Stimulated activated CD8-positive, alpha-beta memory T cell treated with anti-CD3 and anti-CD28 coated beads, Interleukin-2, amount 100 ng/mL, for 1 hour (primary cell): ENCODE results near the gene PRKN.
"Not testable (repeated sequence)": the region's sequence is repeated elsewhere in the genome, so short reads cannot be mapped to it uniquely, and the experiment has no call there.

Experiments used
- DNase-seq, 2 donors: peaks; one replicate each; pipeline ENCODE4 v3.0.0-alpha.2; 2020; ENCODE audit warnings: low read depth in 2 of 2

Gene PRKN

DNA sequence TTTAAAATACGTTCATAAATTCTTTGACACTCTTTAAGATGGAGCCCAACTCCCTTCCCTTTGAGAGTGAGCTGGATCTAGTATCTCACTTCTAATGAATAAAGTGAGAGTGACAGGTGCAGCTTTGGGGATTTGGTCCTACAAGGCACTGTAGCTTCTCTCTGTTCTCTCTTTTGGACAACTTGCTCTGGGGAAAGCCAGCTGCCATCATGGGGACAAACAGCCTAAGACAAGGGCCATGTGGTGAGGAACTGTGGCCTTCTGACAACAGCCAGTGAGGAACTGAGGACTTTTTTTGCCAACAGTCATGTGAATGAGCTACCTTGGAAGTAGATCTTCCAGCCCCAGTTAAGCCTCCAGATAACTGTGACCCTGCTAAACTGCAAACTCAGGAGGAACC lies 1180.9 kb downstream of the PRKN start:
- no peak for DNase-seq

DNA sequence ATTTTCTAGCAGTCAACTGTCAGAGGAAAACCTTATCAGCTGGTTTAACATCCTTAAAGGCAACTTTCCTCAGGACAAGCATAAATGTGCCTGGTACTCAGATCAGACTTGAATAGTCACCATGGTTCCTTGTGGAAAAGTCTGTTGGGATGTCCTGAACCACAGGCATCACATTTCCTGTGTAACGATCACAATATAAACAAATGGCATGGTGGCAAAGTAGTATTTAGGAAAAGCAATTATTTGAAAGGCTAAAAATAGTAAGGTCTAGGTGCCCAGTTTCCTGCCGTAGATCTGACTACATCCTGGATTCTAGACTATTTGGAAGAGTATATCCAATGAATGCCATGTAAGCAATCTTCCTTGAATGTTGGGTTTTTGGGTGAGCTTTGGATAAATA lies 1181.8 kb downstream of the PRKN start:
- DNase-seq, result no peak

DNA sequence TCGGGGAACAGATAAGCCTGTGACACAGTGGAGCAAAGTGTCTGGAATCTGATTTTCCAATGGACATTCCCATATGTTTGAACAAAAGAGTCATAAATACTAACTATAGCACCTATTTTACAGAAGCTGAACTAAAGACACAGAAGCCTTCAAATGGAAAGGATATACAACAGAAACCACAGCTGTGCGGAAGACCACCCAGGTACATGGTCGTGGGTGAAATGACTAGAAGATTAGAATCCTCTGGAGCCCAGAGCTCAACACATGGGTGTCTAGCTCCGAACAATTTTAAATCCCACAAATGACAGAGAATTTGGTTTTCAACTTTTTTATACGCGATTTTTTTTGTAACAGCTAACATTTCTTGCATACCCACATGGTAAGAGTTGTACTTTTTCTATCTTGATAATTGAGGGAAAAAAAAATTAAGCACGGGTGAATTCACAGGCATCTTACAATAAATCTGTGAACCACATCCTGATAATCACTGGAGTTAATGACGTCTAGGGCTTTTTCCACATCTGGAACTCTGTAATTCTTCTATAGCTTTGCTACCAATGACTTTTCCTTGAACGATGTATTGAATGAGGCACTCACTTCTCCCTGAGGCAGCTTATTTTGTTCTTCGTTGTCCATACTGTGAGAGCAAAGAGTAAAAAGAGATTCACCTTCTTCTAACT lies 1182.6 kb downstream of the PRKN start:
- DNase-seq, result no peak

DNA sequence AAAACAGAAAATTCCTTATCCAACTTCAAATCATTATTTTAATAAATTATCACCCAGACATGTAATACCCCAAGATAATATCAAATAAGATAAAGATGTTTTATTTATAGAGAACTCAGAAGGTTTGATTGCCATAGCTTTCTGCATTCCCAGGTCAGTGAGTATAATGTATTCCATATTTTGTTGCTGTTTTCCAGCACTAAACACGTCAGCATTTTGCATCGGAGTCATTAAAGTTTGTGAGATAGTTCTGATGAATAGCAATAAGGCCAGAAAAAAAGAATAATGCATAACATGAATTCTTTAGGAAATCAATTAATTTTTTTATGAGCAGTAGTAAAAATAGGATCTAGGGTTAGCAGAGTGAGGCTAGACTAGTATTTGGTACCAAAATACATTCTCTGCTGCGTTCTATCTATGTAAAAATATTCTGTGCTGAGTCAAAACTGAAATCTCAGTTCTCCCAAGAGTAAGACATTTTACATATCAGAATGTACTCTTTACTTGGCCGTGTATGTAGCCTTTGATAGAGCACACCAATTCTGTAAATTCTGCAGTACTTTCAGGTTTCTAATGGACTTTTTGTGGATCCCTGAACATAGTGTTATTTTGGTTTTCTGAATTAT lies 1183.8 kb downstream of the PRKN start:
- DNase-seq, result no peak

- no peak for DNase-seq
These were observed 1185.1 kb downstream of the PRKN start for GRCh38 chr6:161542346-161542980.

- DNase-seq, result no peak
These were observed 1187.0 kb downstream of the PRKN start for GRCh38 chr6:161540532-161540931.

DNA sequence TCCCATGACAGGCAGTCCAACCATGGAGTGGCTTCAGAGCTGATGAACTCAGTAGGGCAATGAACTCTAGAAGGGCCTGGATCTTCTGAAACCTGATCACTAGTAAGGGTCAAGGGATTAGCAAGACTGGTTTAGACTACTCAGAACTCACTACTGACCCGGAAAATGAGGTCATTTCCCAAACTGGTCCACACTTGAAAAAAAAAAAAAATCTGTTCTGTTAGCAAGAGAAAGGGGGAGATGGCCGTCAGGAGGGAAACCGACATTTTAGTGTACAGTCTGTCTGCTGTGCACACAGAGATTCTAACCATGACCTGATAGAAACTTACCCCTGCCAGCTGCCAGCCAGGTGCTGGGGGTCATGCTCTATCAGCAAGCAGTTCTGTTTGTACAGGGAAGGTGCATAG lies 1191.3 kb downstream of the PRKN start:
- DNase-seq, result no peak

- no peak for DNase-seq
These were observed 1193.2 kb downstream of the PRKN start for GRCh38 chr6:161534264-161534873.

- DNase-seq, result no peak
These were observed 1194.3 kb downstream of the PRKN start for GRCh38 chr6:161533266-161533665.

GRCh38 chr6:161532536-161532935 lies 1195.0 kb downstream of the PRKN start:
- DNase-seq, result no peak

DNA sequence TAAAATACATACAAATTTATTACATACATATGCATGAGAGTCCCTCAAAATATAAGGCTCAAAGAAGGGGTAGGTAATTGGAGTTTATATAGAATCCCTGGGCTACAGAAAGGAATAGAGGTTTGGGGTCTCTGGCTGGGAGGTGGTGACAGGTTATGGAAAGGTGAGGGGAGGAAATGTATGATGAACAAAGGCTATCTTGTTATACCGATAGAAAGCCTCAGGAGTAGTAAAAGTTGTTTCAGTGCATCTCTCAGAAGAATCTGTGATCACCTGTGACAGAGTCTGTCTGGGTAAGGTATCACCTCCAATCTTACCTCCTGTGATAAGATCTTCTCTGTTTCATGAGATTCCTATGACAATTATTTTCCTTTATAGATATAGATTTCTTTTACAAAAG lies 1200.8 kb downstream of the PRKN start:
- no peak for DNase-seq

DNA sequence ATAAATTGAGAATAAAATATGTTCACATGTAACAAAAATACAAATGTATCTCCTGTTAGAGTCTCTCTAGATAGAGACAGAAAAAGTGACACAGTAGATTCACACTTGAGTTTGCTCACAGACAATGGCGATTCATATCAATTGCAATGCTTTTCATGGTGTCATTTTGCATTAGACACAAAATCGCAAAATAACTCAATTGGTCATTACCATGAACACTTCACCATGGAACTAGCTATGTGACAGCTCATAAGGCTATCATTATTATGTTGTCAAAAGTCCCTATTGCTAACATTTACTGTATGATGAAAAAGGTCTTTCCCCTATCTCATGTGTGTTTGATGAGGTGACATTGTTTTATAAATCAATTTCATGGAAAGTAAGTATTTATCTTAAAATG lies 1204.2 kb downstream of the PRKN start:
- no peak for DNase-seq

DNA sequence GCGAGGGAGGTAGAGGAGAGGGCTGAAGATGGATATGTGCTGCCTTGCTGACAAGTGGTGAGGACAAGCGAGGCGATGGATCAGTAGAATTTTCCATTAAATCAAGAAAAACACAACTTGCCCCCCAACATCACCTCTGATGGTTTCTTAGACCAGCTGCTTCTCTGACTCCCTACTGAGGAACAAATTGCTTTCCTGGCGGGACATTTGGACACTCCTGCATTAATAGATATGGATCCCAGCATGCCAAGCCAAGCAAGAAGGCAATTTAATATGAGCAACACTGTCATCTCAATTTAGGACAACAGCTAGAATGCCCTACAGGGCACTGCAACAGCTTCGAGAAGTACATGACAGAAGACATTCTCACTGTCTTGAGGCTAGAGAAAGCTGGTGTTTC lies 1205.3 kb downstream of the PRKN start:
- no peak for DNase-seq

GRCh38 chr6:161511447-161512095 lies 1216.0 kb downstream of the PRKN start:
- no peak for DNase-seq

- no peak for DNase-seq
These were observed 1219.2 kb downstream of the PRKN start for GRCh38 chr6:161508341-161508740.

- no peak for DNase-seq
These were observed 1220.2 kb downstream of the PRKN start for GRCh38 chr6:161507375-161507774.

DNA sequence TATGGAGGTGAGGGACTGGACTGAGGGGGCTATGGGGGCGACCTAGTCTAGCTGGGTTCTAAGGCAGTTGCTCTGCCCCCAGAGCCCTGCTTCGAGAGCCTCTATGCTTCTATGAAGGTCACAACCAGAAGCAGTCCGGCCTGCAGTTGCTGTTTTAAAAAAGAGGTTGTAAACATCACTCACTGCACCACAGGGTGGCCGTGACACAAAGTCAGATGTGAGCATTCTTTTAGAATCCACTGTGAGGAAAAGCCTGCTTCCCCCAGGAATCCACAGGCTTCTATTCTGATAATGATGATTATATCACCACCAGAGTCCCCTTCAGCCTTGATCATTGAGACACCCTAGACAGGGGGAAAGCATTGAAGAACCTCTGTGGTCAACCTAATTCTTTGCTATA lies 1224.0 kb downstream of the PRKN start:
- no peak for DNase-seq

GRCh38 chr6:161498881-161499280 lies 1228.7 kb downstream of the PRKN start:
- DNase-seq, result no peak

DNA sequence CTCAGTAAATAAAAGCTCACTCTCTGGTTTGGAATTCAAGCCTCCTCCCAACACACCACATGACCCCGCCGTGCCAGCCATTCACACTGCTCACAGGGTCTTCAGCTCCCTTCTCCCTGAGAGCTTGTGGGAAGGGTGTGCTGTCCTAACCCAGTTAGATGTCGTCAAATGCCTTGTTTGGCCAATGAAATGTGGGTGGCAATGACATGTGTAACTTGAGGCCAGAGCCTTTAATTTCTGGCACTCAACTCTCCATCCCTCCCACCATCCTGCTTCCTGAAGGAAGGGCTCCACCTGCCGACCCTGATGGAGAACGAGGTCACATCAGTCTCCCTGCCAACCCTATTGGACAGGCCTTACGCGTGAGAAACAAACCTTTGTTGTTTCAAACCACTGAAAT lies 1229.2 kb downstream of the PRKN start:
- DNase-seq, result no peak

GRCh38 chr6:161496941-161497340 lies 1230.6 kb downstream of the PRKN start:
- DNase-seq, result no peak

DNA sequence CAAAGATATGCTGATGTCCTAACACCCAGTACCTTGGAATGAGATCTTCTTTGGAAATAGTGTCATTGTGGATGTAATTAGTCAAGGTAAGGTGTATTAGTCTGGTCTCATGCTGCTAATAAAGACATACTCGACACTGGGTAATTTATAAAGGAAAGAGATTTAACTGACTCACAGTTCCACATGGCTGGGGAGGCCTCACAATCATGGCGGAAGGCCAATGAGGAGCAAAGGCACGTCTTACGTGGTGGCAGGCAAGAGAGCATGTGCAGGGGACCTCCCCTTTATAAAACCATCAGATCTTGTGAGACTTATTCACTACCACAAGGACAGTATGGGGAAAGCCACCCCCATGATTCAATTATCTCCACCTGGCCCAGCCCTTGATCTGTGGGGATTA lies 1231.3 kb downstream of the PRKN start:
- DNase-seq, result not testable (repeated sequence)

GRCh38 chr6:161494566-161494965 lies 1233.0 kb downstream of the PRKN start:
- DNase-seq, result no peak
